ENCODE measurements around the gene CEACAM20. TPM values are rescaled to one million over a fixed set of nuclear protein-coding genes. Genes with fewer than 3 reads are reported as not detected.

Gene CEACAM20
- total RNA-seq, 1 experiment from 2014 or later = not detected

DNA sequence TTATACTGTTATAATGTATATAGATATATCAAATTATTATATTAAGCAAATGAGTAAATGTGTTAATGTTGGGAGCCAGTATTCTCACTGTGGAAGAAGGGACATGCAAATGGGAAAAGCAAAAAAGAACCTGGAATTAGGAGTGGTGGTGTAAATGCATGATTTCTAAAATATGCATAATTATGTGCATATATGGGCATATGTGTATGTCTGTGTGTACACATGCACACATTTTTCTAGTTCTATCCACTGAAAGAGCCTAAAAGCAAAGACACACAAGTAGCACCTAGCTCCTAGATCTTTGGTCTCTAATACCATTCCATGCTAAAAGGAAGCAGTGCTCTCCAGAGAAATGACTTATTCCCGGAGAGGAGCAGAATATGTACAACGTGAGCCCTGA, 38.3 kb upstream of the CEACAM20 start:
- intact Hi-C loops (cut with micrococcal nuclease) = no loop called here
- Histone ChIP-seq H3K79me2 (ENCODE audit: insufficient read depth, low read length) (no peaks in the 10 kb centered on the region), H3K9ac (ENCODE audit: low read length) (no peak overlapping the region), H3K36me3 (ENCODE audit: control insufficient read depth in 1 of 2, insufficient read depth in 2 of 2, low read length in 2 of 2) (no peaks in the 10 kb centered on the region), H4K20me1 (ENCODE audit: insufficient read depth) (no peaks in the 10 kb centered on the region), H3K4me3 (replicated peaks in 1 of 2; ENCODE audit: low read depth in 1 of 2, low read length in 2 of 2) (no peak overlapping the region), H2AFZ (ENCODE audit: low read depth, low read length, poor library complexity, severe bottlenecking) (no peak overlapping the region), H3K4me2 (ENCODE audit: low read length) (no peak overlapping the region), H3K27me3 (ENCODE audit: insufficient read depth, low read length) (no peaks in the 10 kb centered on the region), H3K9me3 (ENCODE audit: control insufficient read depth in 1 of 2, insufficient read depth in 1 of 2, low read depth in 1 of 2, low read length in 2 of 2) (no peaks in the 10 kb centered on the region), H3K27ac (ENCODE audit: low read depth, low read length) (no peak overlapping the region), H3K9me2 (ENCODE audit: insufficient read depth) (no peaks in the 10 kb centered on the region), H3K4me1 (ENCODE audit: control insufficient read depth in 1 of 2, insufficient read depth in 2 of 2, low read length in 2 of 2) (no peaks in the 10 kb centered on the region)
- no TSS peak for BruUV-seq (replicated peaks)
- TF ChIP-seq CEBPB (IDR thresholded peaks at IDR 0.05; ENCODE audit: low read depth) = no peak
- TF ChIP-seq ZFX (IDR thresholded peaks at IDR 0.05) = no peak
- TF ChIP-seq, protein P1, sequence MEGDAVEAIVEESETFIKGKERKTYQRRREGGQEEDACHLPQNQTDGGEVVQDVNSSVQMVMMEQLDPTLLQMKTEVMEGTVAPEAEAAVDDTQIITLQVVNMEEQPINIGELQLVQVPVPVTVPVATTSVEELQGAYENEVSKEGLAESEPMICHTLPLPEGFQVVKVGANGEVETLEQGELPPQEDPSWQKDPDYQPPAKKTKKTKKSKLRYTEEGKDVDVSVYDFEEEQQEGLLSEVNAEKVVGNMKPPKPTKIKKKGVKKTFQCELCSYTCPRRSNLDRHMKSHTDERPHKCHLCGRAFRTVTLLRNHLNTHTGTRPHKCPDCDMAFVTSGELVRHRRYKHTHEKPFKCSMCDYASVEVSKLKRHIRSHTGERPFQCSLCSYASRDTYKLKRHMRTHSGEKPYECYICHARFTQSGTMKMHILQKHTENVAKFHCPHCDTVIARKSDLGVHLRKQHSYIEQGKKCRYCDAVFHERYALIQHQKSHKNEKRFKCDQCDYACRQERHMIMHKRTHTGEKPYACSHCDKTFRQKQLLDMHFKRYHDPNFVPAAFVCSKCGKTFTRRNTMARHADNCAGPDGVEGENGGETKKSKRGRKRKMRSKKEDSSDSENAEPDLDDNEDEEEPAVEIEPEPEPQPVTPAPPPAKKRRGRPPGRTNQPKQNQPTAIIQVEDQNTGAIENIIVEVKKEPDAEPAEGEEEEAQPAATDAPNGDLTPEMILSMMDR (IDR thresholded peaks at IDR 0.05 in 2 of 3, conservative IDR thresholded peaks at IDR 0.05 in 1 of 3; ENCODE audit: borderline replicate concordance in 1 of 3, insufficient read depth in 1 of 3, low read depth in 2 of 3, low read length in 2 of 3) = no peak
- TF ChIP-seq, protein P2, sequence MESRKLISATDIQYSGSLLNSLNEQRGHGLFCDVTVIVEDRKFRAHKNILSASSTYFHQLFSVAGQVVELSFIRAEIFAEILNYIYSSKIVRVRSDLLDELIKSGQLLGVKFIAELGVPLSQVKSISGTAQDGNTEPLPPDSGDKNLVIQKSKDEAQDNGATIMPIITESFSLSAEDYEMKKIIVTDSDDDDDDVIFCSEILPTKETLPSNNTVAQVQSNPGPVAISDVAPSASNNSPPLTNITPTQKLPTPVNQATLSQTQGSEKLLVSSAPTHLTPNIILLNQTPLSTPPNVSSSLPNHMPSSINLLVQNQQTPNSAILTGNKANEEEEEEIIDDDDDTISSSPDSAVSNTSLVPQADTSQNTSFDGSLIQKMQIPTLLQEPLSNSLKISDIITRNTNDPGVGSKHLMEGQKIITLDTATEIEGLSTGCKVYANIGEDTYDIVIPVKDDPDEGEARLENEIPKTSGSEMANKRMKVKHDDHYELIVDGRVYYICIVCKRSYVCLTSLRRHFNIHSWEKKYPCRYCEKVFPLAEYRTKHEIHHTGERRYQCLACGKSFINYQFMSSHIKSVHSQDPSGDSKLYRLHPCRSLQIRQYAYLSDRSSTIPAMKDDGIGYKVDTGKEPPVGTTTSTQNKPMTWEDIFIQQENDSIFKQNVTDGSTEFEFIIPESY (IDR thresholded peaks at IDR 0.05; ENCODE audit: extremely low read depth, insufficient replicate concordance, low read length) = no peak
- no peak for TF ChIP-seq JUND (IDR thresholded peaks at IDR 0.05)
- TF ChIP-seq YY1 (IDR thresholded peaks at IDR 0.05; ENCODE audit: extremely low read depth, insufficient replicate concordance, low read depth, low read length) = no peak
- TF ChIP-seq EZH2phosphoT487 (IDR thresholded peaks at IDR 0.05; ENCODE audit: borderline replicate concordance) = no peak
- no peak for TF ChIP-seq SP1 (IDR thresholded peaks at IDR 0.05; ENCODE audit: low read depth)
- TF ChIP-seq, protein P3, sequence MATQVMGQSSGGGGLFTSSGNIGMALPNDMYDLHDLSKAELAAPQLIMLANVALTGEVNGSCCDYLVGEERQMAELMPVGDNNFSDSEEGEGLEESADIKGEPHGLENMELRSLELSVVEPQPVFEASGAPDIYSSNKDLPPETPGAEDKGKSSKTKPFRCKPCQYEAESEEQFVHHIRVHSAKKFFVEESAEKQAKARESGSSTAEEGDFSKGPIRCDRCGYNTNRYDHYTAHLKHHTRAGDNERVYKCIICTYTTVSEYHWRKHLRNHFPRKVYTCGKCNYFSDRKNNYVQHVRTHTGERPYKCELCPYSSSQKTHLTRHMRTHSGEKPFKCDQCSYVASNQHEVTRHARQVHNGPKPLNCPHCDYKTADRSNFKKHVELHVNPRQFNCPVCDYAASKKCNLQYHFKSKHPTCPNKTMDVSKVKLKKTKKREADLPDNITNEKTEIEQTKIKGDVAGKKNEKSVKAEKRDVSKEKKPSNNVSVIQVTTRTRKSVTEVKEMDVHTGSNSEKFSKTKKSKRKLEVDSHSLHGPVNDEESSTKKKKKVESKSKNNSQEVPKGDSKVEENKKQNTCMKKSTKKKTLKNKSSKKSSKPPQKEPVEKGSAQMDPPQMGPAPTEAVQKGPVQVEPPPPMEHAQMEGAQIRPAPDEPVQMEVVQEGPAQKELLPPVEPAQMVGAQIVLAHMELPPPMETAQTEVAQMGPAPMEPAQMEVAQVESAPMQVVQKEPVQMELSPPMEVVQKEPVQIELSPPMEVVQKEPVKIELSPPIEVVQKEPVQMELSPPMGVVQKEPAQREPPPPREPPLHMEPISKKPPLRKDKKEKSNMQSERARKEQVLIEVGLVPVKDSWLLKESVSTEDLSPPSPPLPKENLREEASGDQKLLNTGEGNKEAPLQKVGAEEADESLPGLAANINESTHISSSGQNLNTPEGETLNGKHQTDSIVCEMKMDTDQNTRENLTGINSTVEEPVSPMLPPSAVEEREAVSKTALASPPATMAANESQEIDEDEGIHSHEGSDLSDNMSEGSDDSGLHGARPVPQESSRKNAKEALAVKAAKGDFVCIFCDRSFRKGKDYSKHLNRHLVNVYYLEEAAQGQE (IDR thresholded peaks at IDR 0.05; ENCODE audit: low read depth) = no peak
- TF ChIP-seq, protein P4, sequence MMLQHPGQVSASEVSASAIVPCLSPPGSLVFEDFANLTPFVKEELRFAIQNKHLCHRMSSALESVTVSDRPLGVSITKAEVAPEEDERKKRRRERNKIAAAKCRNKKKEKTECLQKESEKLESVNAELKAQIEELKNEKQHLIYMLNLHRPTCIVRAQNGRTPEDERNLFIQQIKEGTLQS (IDR thresholded peaks at IDR 0.05) = no peak
- no peak for DNase-seq (ENCODE audit: low read depth, low spot score)
- ChIA-PET RAD21 (ENCODE audit: low non-redundant PET in 1 of 2, low total read pairs in 2 of 2, uncharacterized antibody in 2 of 2, unreplicated experiment in 2 of 2) (no interaction called here), CTCF (no interaction called here), POLR2A (no interaction called here)
- no peak for ATAC-seq
